KMS-11 (cell line): Measurements from ENCODE around the gene M1AP.

Experiments used
- H2AFZ ChIP-seq: fragments of 200-600 bp; sonication (generic); 2 replicates; pipeline ENCODE4 v1.6.1; 2016; ENCODE audit warnings: antibody characterized with exemption, mixed run types, low read depth
- H3K27ac ChIP-seq: fragments of 200-600 bp; sonication (generic); 2 replicates; pipeline ENCODE4 v1.6.1; 2016; ENCODE audit warnings: mild to moderate bottlenecking, mixed run types
- H3K27me3 ChIP-seq: fragments of 200-600 bp; sonication (generic); 2 replicates; pipeline ENCODE4 v1.6.1; 2017; ENCODE audit warnings: mild to moderate bottlenecking, low read depth, mixed run types, moderate library complexity; ENCODE audit not compliant: insufficient read depth
- H3K36me3 ChIP-seq: fragments of 200-600 bp; sonication (generic); 2 replicates; pipeline ENCODE4 v1.6.1; 2017; ENCODE audit warnings: mild to moderate bottlenecking, mixed run types; ENCODE audit not compliant: insufficient read depth
- H3K4me1 ChIP-seq: fragments of 200-600 bp; sonication (generic); 2 replicates; pipeline ENCODE4 v1.6.1; 2016; ENCODE audit warnings: mild to moderate bottlenecking, low read depth, mixed run types; ENCODE audit not compliant: poor library complexity, severe bottlenecking
- H3K4me2 ChIP-seq: fragments of 200-600 bp; sonication (generic); 2 replicates; pipeline ENCODE4 v1.7.0; 2016; ENCODE audit warnings: mild to moderate bottlenecking, mixed run types
- H3K4me3 ChIP-seq: fragments of 200-600 bp; sonication (generic); IDR thresholded peaks from 2 replicates; pipeline ENCODE4 v1.6.1; 2017; ENCODE audit warnings: low read depth, low read length, mixed read lengths; ENCODE audit not compliant: insufficient read depth
- H3K79me2 ChIP-seq: fragments of 200-600 bp; sonication (generic); 2 replicates; pipeline ENCODE4 v1.6.1; 2016; ENCODE audit warnings: low read depth, mixed run types; ENCODE audit not compliant: insufficient read depth
- H3K9ac ChIP-seq: fragments of 200-600 bp; sonication (generic); 2 replicates; pipeline ENCODE4 v1.6.1; 2016; ENCODE audit warnings: mild to moderate bottlenecking, mixed run types
- H4K20me1 ChIP-seq: fragments of 200-600 bp; sonication (generic); 2 replicates; pipeline ENCODE4 v1.6.1; 2016; ENCODE audit warnings: mild to moderate bottlenecking, mixed run types; ENCODE audit not compliant: insufficient read depth
- TF ChIP-seq, protein P1 (sequence below): fragments of 200-600 bp; sonication (generic); conservative IDR thresholded peaks from 2 replicates; pipeline ENCODE4 v1.6.1; 2017; ENCODE audit warnings: low read depth, mild to moderate bottlenecking, antibody characterized with exemption, low read length, moderate library complexity, mixed read lengths

M1AP gene

DNA sequence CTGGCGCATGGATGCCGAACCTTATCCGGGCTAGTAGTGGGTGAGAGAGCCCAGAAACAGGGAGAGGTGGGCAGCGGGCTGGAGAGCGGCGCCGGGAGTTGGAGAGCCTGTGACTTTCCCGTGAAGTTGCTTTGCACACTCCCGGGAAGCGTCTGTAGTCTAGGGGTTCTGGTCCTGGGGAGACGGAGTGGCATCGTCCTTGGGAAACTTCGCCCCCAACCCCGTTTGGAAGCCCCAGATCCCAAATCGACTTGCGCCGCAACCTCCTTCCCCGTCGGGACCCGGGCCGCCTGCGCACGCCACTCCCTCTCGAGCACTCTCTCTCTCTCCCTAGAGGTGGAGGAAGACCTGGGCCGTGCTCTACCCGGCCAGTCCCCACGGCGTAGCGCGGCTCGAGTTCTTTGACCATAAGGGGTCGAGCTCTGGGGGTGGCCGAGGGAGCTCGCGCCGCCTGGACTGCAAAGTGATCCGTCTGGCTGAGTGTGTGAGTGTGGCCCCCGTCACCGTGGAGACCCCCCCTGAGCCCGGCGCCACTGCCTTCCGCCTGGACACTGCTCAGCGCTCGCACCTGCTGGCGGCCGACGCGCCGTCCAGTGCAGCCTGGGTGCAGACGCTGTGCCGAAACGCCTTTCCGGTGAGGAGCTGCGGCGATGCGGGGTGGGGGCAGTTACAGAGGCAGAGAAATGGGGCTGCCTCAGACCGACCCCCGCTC lies 93.2 kb downstream of the M1AP start:
- H3K27ac ChIP-seq, result peak overlapping the region; percentile 79

DNA sequence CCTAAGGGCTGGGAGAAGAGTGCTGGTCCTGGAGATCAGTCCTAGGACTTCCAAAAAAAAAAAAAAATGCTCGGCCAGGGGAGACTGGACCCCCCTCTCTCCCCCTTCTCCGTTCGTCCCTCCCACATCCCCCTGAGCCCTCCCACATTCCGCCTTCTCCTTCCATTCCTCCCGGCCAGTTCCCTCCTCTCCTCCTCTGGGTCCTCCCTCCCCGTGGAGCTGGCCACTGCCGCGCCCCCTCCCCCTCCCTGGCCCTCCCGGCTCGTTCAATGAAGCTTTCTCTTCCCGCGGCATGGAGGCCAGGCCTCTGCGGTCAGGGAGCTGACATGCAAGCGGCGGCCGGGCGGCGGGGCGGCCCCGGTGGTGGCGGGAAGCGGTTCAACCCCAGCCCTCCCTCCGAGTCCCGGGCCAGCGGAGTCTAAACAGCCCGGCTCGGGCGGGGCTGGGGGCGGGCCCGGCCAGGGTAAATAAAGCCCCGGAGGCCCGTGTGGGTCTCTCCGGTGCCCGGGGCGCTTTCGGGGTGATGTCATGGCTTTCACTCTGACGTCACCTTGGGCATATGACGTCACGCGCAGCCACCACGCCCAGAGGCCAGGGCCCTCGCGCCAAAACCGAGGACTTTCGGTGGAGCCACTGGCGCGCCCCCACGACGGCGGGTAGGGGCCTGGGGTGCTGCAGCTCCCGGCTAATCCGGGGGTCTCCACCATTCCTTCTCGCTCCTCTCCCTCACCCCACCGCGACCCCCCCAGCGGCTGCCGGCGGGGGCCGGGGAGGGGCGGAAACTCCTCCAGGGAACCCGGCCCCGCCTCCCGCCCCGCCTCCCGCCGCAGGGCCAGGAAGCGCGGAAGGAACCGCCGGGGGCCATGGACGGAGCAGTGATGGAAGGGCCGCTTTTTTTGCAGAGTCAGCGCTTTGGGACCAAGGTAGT lies 94.0 kb downstream of the M1AP start, which contains the start of the genes DOK1 and LOXL3:
DOK1 (plus strand) TSS at position 829 of the 928 bp plus-strand sequence; CDS start at position 864, 35 bp downstream.
LOXL3 (minus strand) TSS at position 51 of the 928 bp plus-strand sequence. CDS start 1,308 bp downstream, outside the sequence.
- Histone ChIP-seq H4K20me1 (no peaks in the 10 kb centered on the region), H3K27me3 (peaks cover 3% of the 10 kb centered on the region; the same call in 1 of the 2 replicates), H2AFZ (peak within 1 kb of the TSS; percentile 98), H3K79me2 (no peaks in the 10 kb centered on the region), H3K9ac (peak within 1 kb of the TSS; percentile 96), H3K4me3 (peak within 1 kb of the TSS; percentile 95), H3K4me1 (peaks cover 13% of the 10 kb centered on the region), H3K27ac (peak within 1 kb of the TSS; percentile 79), H3K4me2 (peak within 1 kb of the TSS; percentile 93), H3K36me3 (no peaks in the 10 kb centered on the region)
- TF ChIP-seq, protein P1, sequence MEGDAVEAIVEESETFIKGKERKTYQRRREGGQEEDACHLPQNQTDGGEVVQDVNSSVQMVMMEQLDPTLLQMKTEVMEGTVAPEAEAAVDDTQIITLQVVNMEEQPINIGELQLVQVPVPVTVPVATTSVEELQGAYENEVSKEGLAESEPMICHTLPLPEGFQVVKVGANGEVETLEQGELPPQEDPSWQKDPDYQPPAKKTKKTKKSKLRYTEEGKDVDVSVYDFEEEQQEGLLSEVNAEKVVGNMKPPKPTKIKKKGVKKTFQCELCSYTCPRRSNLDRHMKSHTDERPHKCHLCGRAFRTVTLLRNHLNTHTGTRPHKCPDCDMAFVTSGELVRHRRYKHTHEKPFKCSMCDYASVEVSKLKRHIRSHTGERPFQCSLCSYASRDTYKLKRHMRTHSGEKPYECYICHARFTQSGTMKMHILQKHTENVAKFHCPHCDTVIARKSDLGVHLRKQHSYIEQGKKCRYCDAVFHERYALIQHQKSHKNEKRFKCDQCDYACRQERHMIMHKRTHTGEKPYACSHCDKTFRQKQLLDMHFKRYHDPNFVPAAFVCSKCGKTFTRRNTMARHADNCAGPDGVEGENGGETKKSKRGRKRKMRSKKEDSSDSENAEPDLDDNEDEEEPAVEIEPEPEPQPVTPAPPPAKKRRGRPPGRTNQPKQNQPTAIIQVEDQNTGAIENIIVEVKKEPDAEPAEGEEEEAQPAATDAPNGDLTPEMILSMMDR, result no peak

More for the DNA sequence above, 93.2 kb downstream of the M1AP start:
- Histone ChIP-seq H3K4me2 (peak overlapping the region; percentile 58), H3K27me3 (peaks cover 3% of the 10 kb centered on the region; the same call in 1 of the 2 replicates), H2AFZ (peak overlapping the region; percentile 98), H3K9ac (peak overlapping the region; percentile 96), H3K4me3 (peak overlapping the region; percentile 95), H4K20me1 (no peaks in the 10 kb centered on the region), H3K79me2 (no peaks in the 10 kb centered on the region), H3K36me3 (no peaks in the 10 kb centered on the region), H3K4me1 (peaks cover 13% of the 10 kb centered on the region)
- TF ChIP-seq, protein P1, result no peak

DNA sequence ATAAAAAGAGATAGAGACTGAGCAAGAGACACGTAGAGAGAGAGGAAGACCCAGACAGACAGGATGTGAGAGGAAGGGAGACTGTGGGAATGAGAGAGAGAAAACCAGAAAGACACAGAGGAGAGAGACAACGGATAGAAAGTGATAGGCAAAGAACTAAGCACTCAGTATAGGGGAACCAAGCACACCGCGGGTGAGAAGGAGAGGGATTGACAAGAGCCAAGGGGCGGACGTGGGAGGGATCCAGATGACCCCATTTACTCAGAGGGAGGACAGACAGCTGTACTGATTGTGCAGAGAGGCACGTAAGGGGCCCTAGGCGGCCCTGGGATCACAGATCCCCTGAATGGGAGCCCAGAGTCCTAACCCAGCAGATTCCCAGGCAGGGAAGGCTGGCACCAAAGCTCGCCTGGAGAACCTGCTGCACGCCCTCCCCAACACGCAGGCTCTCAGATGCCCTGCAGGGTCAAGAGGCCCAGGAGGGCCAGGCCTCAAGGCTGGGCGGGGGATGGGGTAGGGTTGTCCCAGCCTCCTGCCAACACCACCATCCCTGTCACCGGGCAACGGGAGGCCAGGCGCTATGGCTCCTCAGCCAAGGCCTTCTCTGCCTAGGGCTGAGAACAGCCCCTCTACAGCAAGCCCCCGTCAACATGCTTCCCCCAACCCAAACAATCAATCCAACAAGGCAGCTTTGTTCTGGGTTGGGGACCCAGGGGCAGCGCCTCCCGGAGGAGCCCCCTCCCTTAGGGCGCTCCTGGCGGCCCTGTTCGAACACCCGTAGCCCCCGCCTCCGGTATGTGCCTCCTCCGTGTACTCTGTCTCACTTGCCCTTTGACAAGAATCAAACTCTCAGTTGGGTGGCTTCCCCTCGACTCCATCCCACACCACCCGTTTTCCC lies 95.0 kb downstream of the M1AP start:
- Histone ChIP-seq H3K4me1 (peaks cover 13% of the 10 kb centered on the region), H3K79me2 (no peaks in the 10 kb centered on the region), H4K20me1 (no peaks in the 10 kb centered on the region), H3K27me3 (peaks cover 8% of the 10 kb centered on the region; the same call in 1 of the 2 replicates), H3K27ac (peak overlapping the region; percentile 79), H2AFZ (peak overlapping the region; percentile 98), H3K36me3 (no peaks in the 10 kb centered on the region), H3K4me3 (no peak overlapping the region), H3K4me2 (peak overlapping the region; percentile 93), H3K9ac (peak overlapping the region; percentile 96; the same call in 1 of the 2 replicates)
- TF ChIP-seq, protein P1, result no peak
